ENCODE data around the gene WDR73. TPM values are rescaled to one million over a fixed set of nuclear protein-coding genes. Genes with fewer than 3 reads are reported as not detected.

Gene WDR73
- total and polyA plus RNA-seq, 2 donors (not counting 3 experiments of a cell fraction or from before 2014, with no cell fraction given) = 29.0 to 29.1 TPM

DNA sequence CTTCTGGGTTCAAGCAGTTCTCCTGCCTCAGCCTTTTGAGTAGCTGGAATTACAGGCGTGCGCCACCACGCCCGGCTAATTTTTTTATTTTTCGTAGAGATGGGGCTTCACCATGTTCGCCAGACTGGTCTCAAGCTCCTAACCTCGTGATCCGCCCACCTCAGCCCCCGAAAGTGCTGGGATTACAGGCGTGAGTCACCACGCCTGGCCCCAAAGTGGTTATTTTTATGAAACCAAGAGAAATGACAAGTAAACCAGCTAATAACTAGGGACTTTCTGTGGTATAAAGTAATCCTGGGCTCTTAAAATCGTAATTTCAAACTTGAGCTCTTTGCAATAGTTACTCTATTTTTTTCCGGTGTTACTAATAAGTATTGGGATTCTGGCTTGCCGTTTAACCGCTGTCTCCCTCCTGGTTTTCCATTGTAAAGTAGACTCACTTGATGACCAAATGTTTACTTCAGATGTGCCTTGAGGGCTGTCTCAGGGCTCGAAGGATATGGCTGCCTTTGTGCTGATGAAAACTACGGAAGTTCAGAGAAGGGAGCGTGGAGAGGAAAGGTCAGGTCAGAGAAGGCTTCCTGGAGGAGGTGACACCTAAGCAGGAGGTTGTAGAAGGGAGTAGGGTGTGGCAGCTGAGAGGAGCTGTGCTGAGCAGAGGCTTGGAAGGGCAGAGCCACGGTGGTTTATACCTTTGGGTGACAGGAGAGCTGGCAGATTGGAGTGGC, 49.1 kb downstream of the WDR73 start:
- H3K4me2 ChIP-seq (ENCODE audit: insufficient read depth, low read length) = no peak overlapping the region
- H3K79me2 ChIP-seq (ENCODE audit: control insufficient read depth, insufficient read depth, low read length) = peaks cover 4% of the 10 kb centered on the region
- DNase-seq (ENCODE audit: low read depth, low spot score) (no peak), FAIRE-seq (no peak)
- intact Hi-C loops (cut with micrococcal nuclease) = no loop called here
- H3K27me3 ChIP-seq (ENCODE audit: control insufficient read depth in 2 of 2, insufficient read depth in 2 of 2, low read length in 2 of 2) = no peaks in the 10 kb centered on the region
- H3K9ac ChIP-seq (replicated peaks; ENCODE audit: extremely low read depth, insufficient read depth, low read length) = no peak overlapping the region
- POLR2A ChIA-PET = no interaction called here
- H3K4me3 ChIP-seq (replicated peaks in 1 of 3; ENCODE audit: insufficient read depth in 1 of 3, low read depth in 1 of 3, low read length in 3 of 3) = no peak overlapping the region
- no peaks in the 10 kb centered on the region for H3K9me3 ChIP-seq (replicated peaks; ENCODE audit: control insufficient read depth, insufficient read depth, low read length)
- no peak overlapping the region for H2AFZ ChIP-seq (ENCODE audit: low read depth, low read length)
- no peaks in the 10 kb centered on the region for H4K20me1 ChIP-seq (replicated peaks; ENCODE audit: control insufficient read depth, extremely low read depth, insufficient read depth, low read length)
- H3K36me3 ChIP-seq (ENCODE audit: control insufficient read depth in 2 of 2, extremely low read depth in 1 of 2, insufficient read depth in 2 of 2, low read length in 2 of 2) = peaks cover 7 to 11% of the 10 kb centered on the region in 2 experiments
- dilution Hi-C loops (cut with MboI; ENCODE audit: extremely low pct_ligation_motif_present, low sequenced_read_pairs) = no loop called here
- no peaks in the 10 kb centered on the region for H3K4me1 ChIP-seq (ENCODE audit: control insufficient read depth, extremely low read depth, insufficient read depth, low read length)
- H3K27ac ChIP-seq (ENCODE audit: insufficient read depth, low read depth, low read length) = no peak overlapping the region
- TF ChIP-seq POLR2AphosphoS5 (IDR thresholded peaks at IDR 0.05; ENCODE audit: insufficient read depth, low read depth, low read length) (no peak), EZH2 (IDR thresholded peaks at IDR 0.05; ENCODE audit: borderline replicate concordance, low read depth, low read length, severe bottlenecking) (no peak), GATA2 (IDR thresholded peaks at IDR 0.05; ENCODE audit: insufficient read depth, insufficient read length, low read depth, low read length) (no peak), POLR2A (IDR thresholded peaks at IDR 0.05; ENCODE audit: low read depth, low read length) (no peak), JUN (IDR thresholded peaks at IDR 0.05; ENCODE audit: borderline replicate concordance, insufficient read depth, insufficient read length, low read depth) (no peak), MYC (IDR thresholded peaks at IDR 0.05; ENCODE audit: low read depth, low read length) (no peak), FOS (IDR thresholded peaks at IDR 0.05; ENCODE audit: borderline replicate concordance, insufficient read depth, low read length) (no peak)
- TF ChIP-seq, protein P1, sequence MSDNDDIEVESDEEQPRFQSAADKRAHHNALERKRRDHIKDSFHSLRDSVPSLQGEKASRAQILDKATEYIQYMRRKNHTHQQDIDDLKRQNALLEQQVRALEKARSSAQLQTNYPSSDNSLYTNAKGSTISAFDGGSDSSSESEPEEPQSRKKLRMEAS (IDR thresholded peaks at IDR 0.05; ENCODE audit: insufficient read depth, insufficient read length) = no peak
- TF ChIP-seq, protein P2, sequence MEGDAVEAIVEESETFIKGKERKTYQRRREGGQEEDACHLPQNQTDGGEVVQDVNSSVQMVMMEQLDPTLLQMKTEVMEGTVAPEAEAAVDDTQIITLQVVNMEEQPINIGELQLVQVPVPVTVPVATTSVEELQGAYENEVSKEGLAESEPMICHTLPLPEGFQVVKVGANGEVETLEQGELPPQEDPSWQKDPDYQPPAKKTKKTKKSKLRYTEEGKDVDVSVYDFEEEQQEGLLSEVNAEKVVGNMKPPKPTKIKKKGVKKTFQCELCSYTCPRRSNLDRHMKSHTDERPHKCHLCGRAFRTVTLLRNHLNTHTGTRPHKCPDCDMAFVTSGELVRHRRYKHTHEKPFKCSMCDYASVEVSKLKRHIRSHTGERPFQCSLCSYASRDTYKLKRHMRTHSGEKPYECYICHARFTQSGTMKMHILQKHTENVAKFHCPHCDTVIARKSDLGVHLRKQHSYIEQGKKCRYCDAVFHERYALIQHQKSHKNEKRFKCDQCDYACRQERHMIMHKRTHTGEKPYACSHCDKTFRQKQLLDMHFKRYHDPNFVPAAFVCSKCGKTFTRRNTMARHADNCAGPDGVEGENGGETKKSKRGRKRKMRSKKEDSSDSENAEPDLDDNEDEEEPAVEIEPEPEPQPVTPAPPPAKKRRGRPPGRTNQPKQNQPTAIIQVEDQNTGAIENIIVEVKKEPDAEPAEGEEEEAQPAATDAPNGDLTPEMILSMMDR (IDR thresholded peaks at IDR 0.05; ENCODE audit: extremely low read depth in 1 of 2, insufficient read depth in 1 of 2, low read depth in 1 of 2, low read length in 2 of 2) = no peak
- H3K9me1 ChIP-seq (replicated peaks; ENCODE audit: control insufficient read depth, extremely low read depth, insufficient read depth, low read length) = no peaks in the 10 kb centered on the region
- BruUV-seq (replicated peaks) = no TSS peak
- CTCF ChIA-PET = interaction anchor here (1.1 kb wide), 2 partner anchors 16 to 34 kb away, joined by 3 read pairs; no protein-coding TSS in a partner anchor
